AG20443 (cell line): ENCODE data around the gene KCNG2.

Experiments
- DNase-seq: peaks from one replicate; pipeline ENCODE4 v3.0.0; 2012; ENCODE audit warnings: low spot score, mixed read lengths

KCNG2 gene

GRCh38 chr18:79784965-79785770, 12.6 kb upstream of the KCNG2 start:
- DNase-seq = no peak

DNA sequence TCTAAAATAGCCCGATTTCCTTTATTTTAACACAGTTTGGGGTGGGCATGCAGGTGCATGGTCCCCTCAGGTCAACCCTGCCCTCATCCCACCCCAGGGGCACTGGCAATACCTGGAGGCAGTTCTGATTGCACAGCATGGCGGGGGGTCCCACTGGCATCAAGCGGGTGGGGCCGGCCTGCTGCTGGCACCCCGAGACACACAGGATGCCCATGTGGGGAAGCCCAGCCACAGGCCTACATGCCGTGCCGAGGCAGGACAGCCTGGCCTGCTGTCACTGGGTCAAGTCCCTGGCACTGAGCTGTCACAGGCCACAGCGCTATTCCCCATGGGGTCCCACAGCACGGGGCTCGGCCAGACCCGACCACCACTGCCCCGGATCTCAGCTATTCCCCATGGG, 11.9 kb upstream of the KCNG2 start:
- DNase-seq = no peak

GRCh38 chr18:79786304-79786703, 11.4 kb upstream of the KCNG2 start:
- no peak for DNase-seq

GRCh38 chr18:79786786-79787526, 10.8 kb upstream of the KCNG2 start:
- peak; percentile 71 for DNase-seq

DNA sequence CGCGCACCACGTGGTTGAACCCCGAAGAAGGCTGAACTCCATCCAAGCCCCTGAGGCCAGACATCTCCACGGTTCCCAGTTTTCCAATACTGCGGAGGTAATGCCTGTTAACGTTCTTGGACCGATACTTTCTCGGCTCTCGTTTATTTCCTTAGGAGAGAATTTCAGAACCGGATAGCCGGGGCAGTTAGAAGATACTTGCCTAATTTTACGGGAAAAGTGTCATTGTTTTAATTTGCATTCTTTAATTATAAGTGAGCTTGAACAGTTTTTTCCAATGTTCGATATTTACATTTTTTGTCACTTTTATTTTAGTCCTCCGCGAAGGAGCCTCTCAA, 10.2 kb upstream of the KCNG2 start:
- no peak for DNase-seq

- DNase-seq = peak; percentile 40
Observed at GRCh38 chr18:79787865-79788733, 9.6 kb upstream of the KCNG2 start.

DNA sequence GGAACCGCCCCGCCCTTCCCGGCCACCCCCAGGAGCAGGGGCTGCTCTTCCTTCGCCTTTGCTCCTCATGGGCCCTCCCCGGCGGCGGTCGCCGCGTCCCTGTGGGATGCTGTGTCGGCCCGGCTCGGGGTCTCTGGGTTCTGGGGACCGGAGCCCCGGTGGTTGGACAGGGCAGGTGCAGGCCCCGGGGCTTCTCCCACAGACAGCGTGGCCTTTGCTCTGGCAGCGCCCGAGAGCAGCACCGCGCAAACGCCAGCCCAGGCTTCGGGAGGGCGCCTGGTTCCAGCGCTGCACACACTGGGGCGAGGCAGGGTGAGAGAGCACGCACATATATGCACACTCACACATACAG, 9.0 kb upstream of the KCNG2 start:
- no peak for DNase-seq

DNA sequence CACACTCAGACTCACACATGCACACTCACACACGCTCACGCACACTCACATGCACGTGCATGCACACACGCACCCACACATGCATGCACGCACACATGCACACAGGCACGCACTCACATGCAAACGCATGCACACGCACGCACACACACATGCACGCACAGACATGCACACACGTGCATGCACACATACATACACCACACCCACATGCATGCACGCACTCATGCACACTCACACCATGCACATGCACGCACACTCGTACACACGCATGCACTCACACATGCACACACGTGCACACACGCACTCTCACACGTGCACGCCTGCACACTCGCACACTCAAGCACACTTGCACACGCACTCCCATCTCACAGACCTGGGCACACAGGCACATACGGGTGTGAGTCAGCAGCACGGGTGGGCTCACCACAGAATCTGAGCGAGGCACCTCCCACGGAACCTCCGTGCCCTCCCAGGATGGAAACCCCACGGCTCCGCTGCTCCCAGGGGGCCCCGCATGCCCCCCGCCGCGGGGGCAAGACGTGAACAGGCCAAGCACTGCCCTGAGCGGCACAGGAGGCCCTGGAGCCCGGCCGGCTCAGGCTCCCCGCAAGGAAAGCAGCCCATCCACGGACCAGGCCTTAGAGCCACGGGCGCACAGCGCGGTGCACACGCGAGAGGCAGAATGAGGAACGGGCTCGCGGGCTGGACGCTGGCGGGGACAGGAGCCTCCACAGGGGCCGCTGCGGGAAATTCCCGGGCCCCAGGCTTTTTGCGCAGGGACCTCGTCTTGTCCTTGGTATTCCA, 8.4 kb upstream of the KCNG2 start:
- DNase-seq = no peak

- no peak for DNase-seq
Observed at GRCh38 chr18:79789901-79790890, 7.5 kb upstream of the KCNG2 start.

DNA sequence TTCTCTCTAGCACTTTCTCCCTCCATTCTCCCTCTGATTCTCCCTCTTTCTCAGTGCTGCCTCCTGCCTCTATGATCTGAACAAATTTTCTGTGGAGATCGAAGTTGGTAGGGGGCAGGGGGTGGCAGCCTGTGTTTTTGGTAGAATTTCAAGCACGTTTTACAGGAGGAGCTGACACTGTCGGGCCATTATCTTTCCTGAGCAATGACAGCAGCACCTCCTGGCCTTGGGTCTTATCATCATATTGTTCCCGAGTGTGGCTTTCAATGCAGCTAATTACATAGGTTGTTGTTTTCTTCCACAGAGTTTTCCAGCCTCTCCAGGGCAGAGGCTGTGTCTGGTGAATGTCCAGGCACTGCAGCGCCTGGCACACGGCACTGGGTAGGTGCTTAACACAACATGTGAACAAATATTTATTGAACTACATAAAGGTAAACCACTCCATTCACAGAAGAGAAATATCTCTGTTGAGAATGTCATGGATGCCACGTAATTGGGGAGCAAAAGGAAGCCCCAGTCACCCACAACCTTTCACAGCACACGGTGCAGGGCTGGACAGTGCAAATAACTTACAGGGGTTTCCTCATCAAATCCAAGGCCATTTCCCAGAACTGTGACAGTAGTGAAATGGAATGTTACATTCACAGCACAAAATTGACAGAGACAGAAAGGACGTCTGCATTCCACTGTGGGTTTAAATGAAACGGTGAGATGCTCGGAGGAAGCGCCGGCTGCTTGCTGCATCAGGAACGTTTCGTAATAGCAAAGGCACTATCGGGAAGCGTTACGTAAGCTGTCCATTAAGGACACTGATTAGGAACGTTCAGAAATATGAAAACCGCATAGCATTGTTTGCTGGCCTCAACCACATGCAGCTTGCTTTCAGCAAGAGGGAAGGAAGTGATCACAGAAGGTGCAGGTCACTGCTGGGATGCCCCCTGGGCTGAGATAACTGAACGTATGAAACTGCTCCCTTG, 6.5 kb upstream of the KCNG2 start:
- peak; percentile 91 for DNase-seq

DNA sequence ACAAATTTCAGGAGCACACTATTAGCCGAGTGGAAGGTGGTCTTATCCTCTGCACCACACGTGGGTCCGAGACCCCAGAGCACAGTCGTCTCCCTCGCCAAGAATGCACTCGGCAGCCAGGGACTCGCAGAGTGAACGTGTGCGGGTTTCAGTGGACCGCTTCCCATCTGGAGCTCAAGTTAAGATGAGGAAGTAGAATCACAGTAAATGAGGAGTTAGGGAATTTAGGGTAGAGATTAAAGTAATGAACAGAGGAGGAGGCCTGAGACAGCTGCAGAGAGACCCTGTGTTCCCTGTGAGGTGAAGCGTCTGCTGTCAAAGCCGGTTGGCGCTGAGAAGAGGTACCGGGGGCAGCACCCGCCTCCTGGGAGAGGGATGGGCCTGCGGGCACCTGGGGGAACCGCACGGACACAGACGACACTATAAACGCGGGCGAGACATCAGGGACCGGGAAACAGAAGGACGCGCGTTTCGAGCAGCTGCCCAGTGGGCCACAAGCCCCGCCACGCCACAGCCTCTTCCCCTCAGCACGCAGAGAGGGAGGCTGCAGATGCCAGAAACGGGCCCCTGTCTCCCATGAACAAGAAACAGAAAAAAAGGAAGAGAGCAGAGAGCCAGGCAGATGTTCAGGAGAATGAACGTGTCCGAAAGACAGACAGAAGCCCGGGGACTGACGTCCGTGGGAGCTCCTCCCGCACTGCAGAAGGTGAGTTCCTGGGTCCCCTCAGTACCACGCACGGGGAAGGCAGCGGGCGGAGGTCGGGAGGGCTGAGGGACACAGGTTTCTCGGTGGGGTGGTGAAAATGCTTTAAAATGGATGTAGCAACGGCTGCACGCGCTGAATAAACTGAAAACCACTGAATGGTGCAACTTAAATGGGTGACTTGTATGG, 5.4 kb upstream of the KCNG2 start:
- no peak for DNase-seq

- no peak for DNase-seq
Observed at GRCh38 chr18:79792988-79793355, 4.8 kb upstream of the KCNG2 start.

- no peak for DNase-seq
Observed at GRCh38 chr18:79794846-79795245, 2.9 kb upstream of the KCNG2 start.

GRCh38 chr18:79795446-79795845, 2.3 kb upstream of the KCNG2 start:
- no peak for DNase-seq

DNA sequence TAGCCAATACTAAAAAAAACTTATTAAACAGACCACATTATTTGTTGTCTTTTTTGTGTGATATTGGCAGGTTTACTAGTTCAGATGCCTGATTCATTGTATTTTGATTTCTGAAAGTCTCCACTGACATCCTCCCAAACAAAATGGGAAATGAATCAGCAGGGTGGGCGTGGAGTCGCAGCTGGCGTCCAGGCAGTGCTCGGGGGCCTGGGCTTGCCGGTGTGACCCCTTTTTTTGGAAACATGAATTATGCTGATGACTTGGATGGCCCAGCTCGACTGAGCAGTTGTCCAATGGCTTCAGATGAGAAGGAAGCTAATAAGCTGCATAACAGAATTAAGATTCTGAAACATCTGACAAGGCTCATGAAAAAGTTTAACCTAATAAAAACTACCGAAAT, 1.7 kb upstream of the KCNG2 start:
- DNase-seq = no peak

DNA sequence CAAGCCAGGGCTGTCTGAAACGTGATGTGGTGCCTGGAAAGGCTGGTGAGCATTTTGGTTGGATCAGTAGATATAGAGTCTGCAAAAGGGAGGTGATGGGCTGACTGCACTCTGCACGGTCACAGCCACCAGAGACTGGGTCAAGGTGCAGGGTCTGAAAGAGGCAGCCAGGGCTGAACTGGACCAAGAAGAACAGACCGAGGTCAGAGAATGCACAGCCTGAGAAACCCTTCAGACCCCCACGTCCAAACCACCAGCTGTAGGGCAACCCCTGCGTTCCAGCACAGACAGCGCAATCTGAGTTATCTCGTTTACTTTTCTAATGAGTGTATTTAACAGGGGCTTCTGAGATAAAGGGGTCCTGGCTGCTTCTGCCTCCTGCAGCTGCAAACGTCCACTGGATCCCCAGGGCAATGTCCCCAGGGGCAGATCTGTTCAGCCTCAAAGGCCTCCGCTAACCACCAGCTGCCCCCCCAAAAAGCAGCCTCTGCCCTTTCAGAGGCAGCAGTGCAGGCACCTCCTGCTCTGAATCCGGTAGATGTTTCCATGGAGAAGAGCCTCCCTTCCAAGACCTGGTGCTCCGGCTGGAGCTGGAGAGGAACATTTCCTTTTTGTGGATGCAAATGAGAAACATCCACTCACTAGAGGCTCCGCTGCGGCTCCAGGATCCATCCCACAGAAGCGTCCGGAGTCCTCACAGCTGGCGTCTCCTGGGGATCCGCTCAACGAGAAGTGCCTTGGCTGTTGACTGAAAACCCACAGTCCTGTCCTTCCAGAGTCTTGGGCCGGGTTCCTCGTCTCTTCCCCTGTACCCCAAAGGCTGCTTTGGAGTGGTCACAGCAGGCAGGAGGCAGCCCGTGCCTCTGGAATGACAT, 970 bp upstream of the KCNG2 start:
- DNase-seq = peak; percentile 38

- DNase-seq = no peak
Observed at GRCh38 chr18:79798346-79798998, 734 bp downstream of the KCNG2 start.
